Small intestine (tissue), 7 donors: ENCODE results near the gene SLC47A2. TPM values are rescaled to one million over a fixed set of nuclear protein-coding genes. Genes with fewer than 3 reads are reported as not detected.
A peak's percentile ranks its signal among the peaks of the same experiment; 100 is the strongest.

Source experiments
- DNase-seq, 2 donors: peaks; one replicate each; pipeline versions ENCODE4 v3.0.0 to v3.0.0-alpha.2; 2013
- FAIRE-seq: peaks from 2 replicates; lab custom pipeline; 2012; peaks lifted over from hg19 to GRCh38; lab: Jason Lieb, UNC
- H3K27ac ChIP-seq, 3 donors: one replicate each; pipeline ENCODE4 v1.5.1; 2013; ENCODE audit warnings: low read length in 2 of 3, mild to moderate bottlenecking in 2 of 3, control low read depth in 1 of 3, inconsistent platforms in 1 of 3, low read depth in 1 of 3, moderate library complexity in 1 of 3
- H3K27me3 ChIP-seq, 3 donors: one replicate each; pipeline ENCODE4 v1.6.1; 2013; ENCODE audit warnings: low read length in 3 of 3, inconsistent platforms in 1 of 3; ENCODE audit not compliant: control insufficient read depth in 3 of 3, insufficient read depth in 3 of 3
- H3K36me3 ChIP-seq, 3 donors: one replicate each; pipeline ENCODE4 v1.6.1; 2013; ENCODE audit warnings: low read length in 3 of 3, inconsistent platforms in 1 of 3, low read depth in 1 of 3, mild to moderate bottlenecking in 1 of 3, moderate library complexity in 1 of 3; ENCODE audit not compliant: control insufficient read depth in 3 of 3, insufficient read depth in 2 of 3
- H3K4me1 ChIP-seq, 3 donors: one replicate each; pipeline ENCODE4 v1.6.1; 2013; ENCODE audit warnings: low read length in 2 of 3, inconsistent platforms in 1 of 3, low read depth in 1 of 3, mild to moderate bottlenecking in 1 of 3, moderate library complexity in 1 of 3; ENCODE audit not compliant: control insufficient read depth in 3 of 3, insufficient read depth in 2 of 3
- H3K4me3 ChIP-seq, 3 donors: one replicate each; pipeline ENCODE4 v1.5.1; 2013; ENCODE audit warnings: low read length in 3 of 3, control low read depth in 1 of 3, inconsistent platforms in 1 of 3, low read depth in 1 of 3, mild to moderate bottlenecking in 1 of 3, moderate library complexity in 1 of 3
- H3K9me3 ChIP-seq, 2 donors: one replicate each; pipeline ENCODE4 v1.6.1; 2013; ENCODE audit warnings: low read depth in 1 of 2, low read length in 1 of 2; ENCODE audit not compliant: control insufficient read depth in 2 of 2, insufficient read depth in 1 of 2
- WGBS, 3 donors: extraction: QIAGEN DNeasy Blood & Tissue Kit; methylation state at CpG; one replicate each; pipeline ENCODE4 v1.1.7; 2013; 5-methylcytosine and 5-hydroxymethylcytosine counted together
- polyA plus RNA-seq, 4 donors: library from polyadenylated mRNA; stranded (reverse) in 3 of 4; unstranded in 1 of 4; fragments of 200-250 nt in 3 of 4; fragments of 120-200 nt in 1 of 4; gene quantifications; one replicate each; pipeline versions ENCODE4 v1.2.1 to v1.2.3, GENCODE V29; 2013
- donor health status: healthy with polysubstance abuse.
- donor health status: control.
- donor health status: control.
- donor health status: Bipolar disorder and iron deficiency.
- donor health status: healthy.

The SLC47A2 gene
- polyA plus RNA-seq, 4 donors = 0.34 to 1.1 (median 0.54) TPM

GRCh38 chr17:19654896-19655295 is 61.5 kb downstream of the SLC47A2 start:
- H3K4me1 ChIP-seq = peaks cover 0 to 11% (median 5%) of the 10 kb centered on the region in 3 donors
- no peaks in the 10 kb centered on the region for H3K27me3 ChIP-seq
- no peak for DNase-seq
- H3K36me3 ChIP-seq = peaks cover 5 to 41% (median 13%) of the 10 kb centered on the region in 3 donors
- no peak overlapping the region for H3K27ac ChIP-seq
- 95 to 97% (median 95%) methylated on average over 4 of the region's 4 CpGs for WGBS, 3 donors
- no peak overlapping the region for H3K4me3 ChIP-seq
- no peak for FAIRE-seq
- H3K9me3 ChIP-seq = peaks cover 0 to 6% of the 10 kb centered on the region in 2 donors

GRCh38 chr17:19654342-19654886 is 62.0 kb downstream of the SLC47A2 start:
- Histone ChIP-seq H3K4me3 (no peak overlapping the region), H3K27ac (no peak overlapping the region), H3K9me3 (peaks cover 0 to 6% of the 10 kb centered on the region in 2 donors), H3K4me1 (peaks cover 0 to 11% (median 5%) of the 10 kb centered on the region in 3 donors), H3K36me3 (peaks cover 5 to 38% (median 13%) of the 10 kb centered on the region in 3 donors), H3K27me3 (no peaks in the 10 kb centered on the region)
- FAIRE-seq (no peak), DNase-seq (no peak)
- 98 to 99% (median 98%) methylated on average over 25 to 30 of the region's 30 CpGs for WGBS, 3 donors

GRCh38 chr17:19652595-19652994 is 63.8 kb downstream of the SLC47A2 start:
- 72 to 80% (median 73%) methylated on average over 3 of the region's 3 CpGs for WGBS, 3 donors
- peaks cover 0 to 6% of the 10 kb centered on the region in 2 donors for H3K9me3 ChIP-seq
- no peak overlapping the region for H3K27ac ChIP-seq
- H3K4me1 ChIP-seq = peaks cover 0 to 13% (median 5%) of the 10 kb centered on the region in 3 donors
- FAIRE-seq (no peak), DNase-seq (no peak)
- peaks cover 5 to 27% (median 9%) of the 10 kb centered on the region in 3 donors for H3K36me3 ChIP-seq
- no peaks in the 10 kb centered on the region for H3K27me3 ChIP-seq
- no peak overlapping the region for H3K4me3 ChIP-seq

GRCh38 chr17:19651451-19652238 is 64.7 kb downstream of the SLC47A2 start:
- peaks cover 7 to 21% (median 7%) of the 10 kb centered on the region in 3 donors for H3K4me1 ChIP-seq
- no peaks in the 10 kb centered on the region for H3K27me3 ChIP-seq
- FAIRE-seq = no peak
- H3K4me3 ChIP-seq = no peak overlapping the region
- H3K27ac ChIP-seq = peak overlapping the region in 2 of 3 donors; percentile 7 to 39
- WGBS, 3 donors = 24 to 61% (median 43%) methylated on average over 5 of the region's 5 CpGs
- H3K36me3 ChIP-seq = peaks cover 5 to 22% (median 8%) of the 10 kb centered on the region in 3 donors
- H3K9me3 ChIP-seq = peaks cover 0 to 6% of the 10 kb centered on the region in 2 donors
- DNase-seq = peak; percentile 51 to 67

GRCh38 chr17:19650826-19651225 is 65.6 kb downstream of the SLC47A2 start:
- peak overlapping the region in 1 of 3 donors; percentile 7 for H3K27ac ChIP-seq
- peaks cover 7 to 21% (median 8%) of the 10 kb centered on the region in 3 donors for H3K4me1 ChIP-seq
- no peaks in the 10 kb centered on the region for H3K27me3 ChIP-seq
- H3K4me3 ChIP-seq = peak overlapping the region in 1 of 3 donors; percentile 62
- H3K9me3 ChIP-seq = peaks cover 0 to 6% of the 10 kb centered on the region in 2 donors
- FAIRE-seq (no peak), DNase-seq (no peak)
- H3K36me3 ChIP-seq = peaks cover 0 to 19% (median 8%) of the 10 kb centered on the region in 3 donors
- 33 to 54% (median 41%) methylated on average over 1 of the region's 1 CpG for WGBS, 3 donors

GRCh38 chr17:19649274-19649541 is 67.2 kb downstream of the SLC47A2 start:
- H3K4me3 ChIP-seq = peak overlapping the region; percentile 62 to 93 (median 64)
- H3K27me3 ChIP-seq = no peaks in the 10 kb centered on the region
- peaks cover 0 to 12% (median 3%) of the 10 kb centered on the region in 3 donors for H3K36me3 ChIP-seq
- peak overlapping the region; percentile 84 to 98 (median 90) for H3K27ac ChIP-seq
- H3K4me1 ChIP-seq = peaks cover 10 to 21% (median 11%) of the 10 kb centered on the region in 3 donors
- H3K9me3 ChIP-seq = peaks cover 0 to under 1% of the 10 kb centered on the region in 2 donors
- WGBS, 3 donors = 0 to 7% (median 3%) methylated on average over 2 of the region's 2 CpGs
- DNase-seq (no peak), FAIRE-seq (no peak)

GRCh38 chr17:19648475-19649273 is 67.7 kb downstream of the SLC47A2 start, which contains the start of gene ALDH3A2:
ALDH3A2 (plus strand) TSS chr17:19648751; CDS start chr17:19648972, 221 bp downstream.
- FAIRE-seq (no peak), DNase-seq (peak; percentile 96 to 97)
- 0 to 1% (median 0%) methylated on average over 65 to 71 of the region's 71 CpGs for WGBS, 3 donors
- Histone ChIP-seq H3K27ac (peak within 1 kb of the TSS; percentile 84 to 98 (median 90)), H3K27me3 (no peaks in the 10 kb centered on the region), H3K4me1 (peaks cover 10 to 21% (median 11%) of the 10 kb centered on the region in 3 donors), H3K4me3 (peak within 1 kb of the TSS; percentile 62 to 93 (median 75)), H3K36me3 (peaks cover 0 to 8% (median 3%) of the 10 kb centered on the region in 3 donors), H3K9me3 (no peaks in the 10 kb centered on the region)
